ENCODE measurements around the gene ELOVL3.
"Not testable (repeated sequence)": the region's sequence is repeated elsewhere in the genome, so short reads cannot be mapped to it uniquely, and the experiment has no call there.

The ELOVL3 gene

DNA sequence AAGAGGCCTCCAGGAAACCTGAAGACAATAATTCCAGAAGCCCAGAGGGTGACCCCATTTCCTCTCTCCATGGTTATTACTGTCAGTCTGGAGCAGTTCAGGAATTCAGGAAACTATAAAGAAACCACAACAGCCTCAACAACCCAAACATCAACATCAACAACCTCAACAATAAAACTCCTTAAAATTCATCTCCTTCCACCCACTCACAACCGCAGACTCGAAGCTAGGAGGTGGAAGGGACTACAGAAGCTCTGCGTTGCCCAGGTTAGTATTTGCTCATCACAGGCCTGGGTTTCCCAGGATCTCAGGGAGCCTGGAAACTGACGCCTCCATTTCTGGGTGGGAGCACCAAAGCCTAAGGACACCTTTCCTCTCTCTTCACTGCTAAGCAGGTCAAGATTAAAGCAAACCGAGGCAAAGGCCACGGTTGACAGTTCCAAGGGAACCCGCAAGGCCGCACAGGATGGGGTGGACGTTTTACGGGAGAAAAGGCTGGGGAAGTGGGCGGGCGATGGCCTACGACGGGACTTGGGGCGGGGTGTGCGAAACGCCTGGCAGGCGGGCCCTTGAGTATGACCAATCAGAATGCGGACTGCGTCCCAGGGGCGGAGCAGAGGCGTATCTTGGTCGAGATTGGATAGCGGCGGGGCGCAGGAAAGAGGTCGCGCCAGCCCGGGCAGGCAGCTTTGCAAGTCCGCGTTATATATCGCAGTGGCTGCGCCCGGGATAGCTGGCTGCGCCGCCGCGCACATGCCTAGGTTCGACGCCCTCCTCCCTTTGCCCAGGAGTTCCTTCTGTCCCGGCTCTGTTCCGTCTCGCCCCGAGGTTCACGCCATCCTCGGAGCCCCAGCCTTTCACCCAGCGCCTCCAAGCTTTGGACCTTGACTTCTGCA is at the start of gene ELOVL3:
Gene ELOVL3 (plus strand): TSS at position 654 of the 896 bp plus-strand sequence. CDS start 250 bp downstream, outside the sequence.
- DNase-seq, result peak; percentile 79

- DNase-seq, result no peak
Measured at GRCh38 chr10:102184606-102185005, 41.5 kb upstream of the ELOVL3 start.

DNA sequence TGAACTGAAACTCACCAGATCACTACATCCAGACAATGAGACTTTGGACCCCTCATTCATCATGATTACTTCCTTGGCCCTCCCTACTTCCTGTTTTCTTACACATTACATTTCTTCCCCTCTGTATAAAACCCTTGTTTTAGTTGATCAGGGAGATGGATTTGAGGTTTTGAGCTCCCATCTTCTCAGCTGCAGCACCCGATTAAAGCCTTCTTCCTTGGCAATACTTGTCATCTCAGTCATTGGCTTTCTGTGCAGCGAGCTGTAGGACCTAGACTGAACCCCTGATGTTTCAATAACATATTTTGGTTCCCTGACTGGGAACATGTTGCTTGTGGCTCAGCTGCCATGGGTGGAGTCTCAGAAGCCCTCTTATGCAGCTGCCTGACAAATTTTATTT is 40.8 kb upstream of the ELOVL3 start:
- no peak for DNase-seq

GRCh38 chr10:102185811-102186527 is 40.1 kb upstream of the ELOVL3 start:
- DNase-seq, result no peak

GRCh38 chr10:102188298-102188940 is 37.7 kb upstream of the ELOVL3 start:
- no peak for DNase-seq

GRCh38 chr10:102188941-102189898 is 36.9 kb upstream of the ELOVL3 start:
- not testable (repeated sequence) for DNase-seq

- no peak for DNase-seq
Measured at GRCh38 chr10:102191956-102192355, 34.1 kb upstream of the ELOVL3 start.

- DNase-seq, result no peak
Measured at GRCh38 chr10:102195296-102195870, 30.7 kb upstream of the ELOVL3 start.

DNA sequence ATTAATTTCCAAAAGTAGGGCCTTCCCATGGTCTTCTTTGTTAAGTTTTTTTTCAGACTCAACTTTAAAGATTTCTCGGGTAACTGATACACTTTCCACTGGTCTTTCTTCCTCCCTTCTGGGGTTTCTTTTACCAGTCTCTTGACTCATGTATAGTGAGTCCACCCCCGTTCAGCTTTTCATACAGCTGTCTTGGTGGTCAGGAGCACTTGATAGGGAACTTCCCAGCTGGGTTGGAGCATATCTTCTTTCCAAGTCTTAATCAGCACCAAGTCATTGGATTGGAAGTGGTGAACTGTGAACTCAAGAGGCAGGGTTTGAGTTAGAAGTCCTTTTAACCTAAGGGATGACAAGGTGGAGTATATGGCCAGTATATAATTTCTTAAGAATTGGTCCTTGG is 29.2 kb upstream of the ELOVL3 start:
- DNase-seq, result no peak

GRCh38 chr10:102198027-102198426 is 28.1 kb upstream of the ELOVL3 start:
- no peak for DNase-seq

DNA sequence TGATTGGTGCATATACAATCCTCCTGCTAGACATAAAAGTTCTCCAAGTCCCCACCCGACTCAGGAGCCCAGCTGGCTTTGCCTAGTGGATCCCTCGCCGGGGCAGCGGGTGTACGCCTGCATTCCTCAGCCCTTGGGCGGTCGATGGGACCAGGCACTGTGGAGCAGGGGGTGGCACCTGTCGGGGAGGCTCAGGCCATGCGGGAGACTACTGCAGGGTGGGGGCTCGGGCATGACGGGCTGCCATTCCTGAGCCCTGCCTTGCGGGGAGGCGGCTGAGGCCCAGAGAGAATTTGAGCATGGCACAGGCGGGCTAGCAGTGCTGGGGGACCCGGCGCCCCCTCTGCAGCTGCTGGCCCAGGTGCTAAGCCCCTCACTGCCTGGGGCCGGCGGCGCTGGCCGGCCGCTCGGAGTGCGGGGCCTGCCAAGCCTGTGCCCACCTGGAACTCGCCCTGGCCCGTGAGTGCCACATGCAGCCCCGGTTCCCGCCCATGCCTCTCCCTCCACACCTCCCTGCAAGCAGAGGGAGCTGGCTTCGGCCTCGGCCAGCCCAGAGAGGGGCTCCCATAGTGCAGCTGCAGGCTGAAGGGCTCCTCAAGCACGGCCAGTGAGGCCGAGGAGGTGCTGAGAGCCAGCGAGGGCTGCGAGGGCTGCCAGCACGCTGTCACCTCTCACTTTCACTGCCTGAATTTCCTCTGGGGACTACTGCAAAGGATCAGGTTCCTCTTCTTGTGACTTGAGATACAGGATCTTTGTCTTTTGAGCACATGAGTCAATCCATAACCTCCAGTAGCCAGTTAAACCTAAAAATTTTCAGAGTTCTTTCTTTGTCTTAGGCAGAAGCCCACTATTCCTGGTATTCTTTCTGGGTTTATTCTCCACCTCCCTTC is 25.1 kb upstream of the ELOVL3 start:
- no peak for DNase-seq

- no peak for DNase-seq
Measured at GRCh38 chr10:102202386-102202785, 23.7 kb upstream of the ELOVL3 start.

GRCh38 chr10:102208311-102209035 is 17.6 kb upstream of the ELOVL3 start:
- no peak for DNase-seq

GRCh38 chr10:102211615-102212299 is 14.3 kb upstream of the ELOVL3 start:
- no peak for DNase-seq

- not testable (repeated sequence) for DNase-seq
Measured at GRCh38 chr10:102213599-102213998, 12.5 kb upstream of the ELOVL3 start.

DNA sequence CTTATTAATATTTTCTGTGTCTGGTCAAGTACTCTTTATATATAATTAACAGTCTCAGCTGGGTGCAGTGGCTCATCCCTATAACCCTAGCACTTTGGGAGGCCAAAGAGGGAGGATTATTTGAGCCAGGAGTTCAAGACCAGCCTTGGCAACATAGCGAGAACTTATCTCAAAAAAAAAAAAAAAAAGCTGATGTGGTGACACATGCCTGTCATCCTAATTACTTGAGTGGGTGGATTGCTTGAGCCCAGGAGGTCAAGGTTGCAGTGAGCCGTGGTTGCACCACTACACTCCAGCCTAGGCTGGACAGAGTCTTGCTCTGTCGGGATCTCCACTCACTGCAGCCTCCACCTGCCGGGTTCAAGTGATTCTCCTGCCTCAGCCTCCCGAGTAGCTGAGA is 6.7 kb upstream of the ELOVL3 start:
- DNase-seq, result no peak

DNA sequence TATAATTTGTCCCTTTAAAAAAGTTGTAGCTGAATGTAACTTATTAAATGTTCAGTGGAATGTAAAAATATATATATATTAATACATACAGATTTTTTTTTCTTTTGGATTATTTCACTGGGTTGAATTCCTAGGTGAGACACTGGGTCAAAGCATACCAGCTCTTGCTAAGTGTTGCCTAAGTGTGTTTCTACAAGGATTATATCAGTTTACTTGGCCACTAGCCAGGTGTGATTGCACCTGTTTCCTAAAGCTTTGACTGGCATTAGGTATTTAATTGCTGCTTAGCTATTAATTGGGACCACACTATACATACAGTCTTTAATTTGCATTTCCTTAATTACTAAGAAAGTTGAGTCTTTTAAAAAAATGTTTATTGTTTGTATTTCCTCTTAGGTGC is 5.5 kb upstream of the ELOVL3 start:
- DNase-seq, result no peak

- DNase-seq, result no peak
Measured at GRCh38 chr10:102222797-102223196, 3.3 kb upstream of the ELOVL3 start.

DNA sequence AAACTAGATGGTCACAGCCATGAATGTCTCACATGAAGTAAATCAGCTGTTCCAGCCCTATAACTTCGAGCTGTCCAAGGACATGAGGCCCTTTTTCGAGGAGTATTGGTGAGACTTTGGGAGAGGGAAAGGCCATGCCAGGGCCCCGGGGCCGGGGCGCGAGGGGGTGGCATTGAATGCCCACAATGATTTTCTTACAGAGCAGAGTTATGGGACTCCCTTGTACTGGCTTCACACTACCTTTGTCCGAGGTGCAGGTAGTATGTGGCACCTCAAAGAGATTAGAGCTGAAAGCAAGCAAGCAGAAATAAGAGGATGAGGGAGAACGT is 407 bp downstream of the ELOVL3 start:
- DNase-seq, result no peak

DNA sequence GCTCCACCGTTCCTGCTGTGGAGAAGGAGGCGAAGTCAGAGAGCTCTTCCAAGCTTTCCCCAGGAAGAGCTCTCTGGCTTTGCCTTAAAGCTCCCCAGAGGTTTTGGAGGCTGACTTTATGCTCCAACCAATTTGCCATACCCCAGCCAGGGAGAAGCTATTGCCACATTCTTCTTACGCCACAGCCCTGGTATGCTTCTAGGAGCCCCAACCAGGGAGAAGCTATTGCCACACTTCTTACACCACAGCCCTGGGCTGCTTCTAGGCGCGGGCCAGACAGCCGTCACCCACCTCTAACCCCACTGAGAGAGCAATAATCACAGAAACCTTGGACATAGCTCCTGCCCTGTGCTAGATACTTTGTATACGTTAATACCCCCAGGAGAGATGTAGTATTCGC is 951 bp downstream of the ELOVL3 start:
- DNase-seq, result no peak

Measured in activated CD4-positive, alpha-beta T cell treated with anti-CD3 and anti-CD28 coated beads, Interleukin-2, amount 50 U/mL, for 1 hour (primary cell).